K562 (cell line): ENCODE measurements around the gene BRCC3. TPM values are rescaled to one million over a fixed set of nuclear protein-coding genes. Genes with fewer than 3 reads are reported as not detected.

Source experiments
- ARID1B ChIP-seq: fragments of 450-650 bp; IDR thresholded peaks from 2 replicates; pipeline ENCODE4 v1.6.1; 2016; ENCODE audit warnings: antibody characterized with exemption, mild to moderate bottlenecking, inconsistent platforms
- BCOR ChIP-seq: fragments of 450-650 bp; IDR thresholded peaks from 2 replicates; pipeline ENCODE4 v1.6.1; 2016
- DPF2 ChIP-seq: fragments of 450-650 bp; IDR thresholded peaks from 2 replicates; pipeline ENCODE4 v1.6.1; 2016
- ELF4 ChIP-seq: fragments of 450-650 bp; formaldehyde crosslinking; IDR thresholded peaks from 2 replicates; pipeline ENCODE4 v1.4.0; 2022; ENCODE audit warnings: missing genetic modification characterization
- HMBOX1 ChIP-seq: sonication (generic); IDR thresholded peaks from 2 replicates; pipeline ENCODE4 v1.6.1; 2016
- L3MBTL2 ChIP-seq: fragments of 450-650 bp; IDR thresholded peaks from 2 replicates; pipeline ENCODE4 v1.6.1; 2016; ENCODE audit warnings: mild to moderate bottlenecking, moderate library complexity
- NCOR1 ChIP-seq: fragments of 450-650 bp; IDR thresholded peaks from 2 replicates; pipeline ENCODE4 v1.6.1; 2016; ENCODE audit warnings: mild to moderate bottlenecking, moderate library complexity
- PHF20 ChIP-seq: fragments of 450-650 bp; IDR thresholded peaks from 2 replicates; pipeline ENCODE4 v1.6.1; 2018; ENCODE audit not compliant: partially characterized antibody
- PREB ChIP-seq: sonication (generic); formaldehyde crosslinking; IDR thresholded peaks from 2 replicates; pipeline ENCODE4 v1.8.1; 2023; ENCODE audit warnings: mild to moderate bottlenecking, missing genetic modification reagents
- SAFB ChIP-seq: fragments of 200-400 bp; formaldehyde crosslinking; IDR thresholded peaks from 2 replicates; pipeline ENCODE4 v1.6.1; 2017; ENCODE audit warnings: low read depth, low read length, borderline replicate concordance
- ZBTB5 ChIP-seq: fragments of 450-650 bp; IDR thresholded peaks from 2 replicates; pipeline ENCODE4 v1.6.1; 2017; ENCODE audit warnings: antibody characterized with exemption
- ZNF24 ChIP-seq: fragments of 450-650 bp; IDR thresholded peaks from 2 replicates; pipeline ENCODE4 v1.6.1; 2016
- ZNF561 ChIP-seq: fragments of 450-650 bp; formaldehyde crosslinking; conservative IDR thresholded peaks from 2 replicates; pipeline ENCODE4 v1.4.0; 2020; ENCODE audit warnings: mild to moderate bottlenecking, moderate library complexity
- polyA plus RNA-seq, 8 experiments: library from polyadenylated mRNA; depleted of rRNA in 4 of 8; stranded (reverse) in 5 of 8; unstranded in 3 of 8; fragments of >200 nt; fragmentation: Nextera tagmentation in 2 of 8; fragmentation: Illumina TruSeq in 1 of 8; extraction: Ambion mirVana in 2 of 8; extraction: Trizol in 1 of 8; gene quantifications; 2 replicates each; pipeline versions ENCODE4 v1.2.1 to v1.2.3, GENCODE V29; 2011 to 2014; ENCODE audit warnings: inconsistent platforms in 1 of 8, missing spikeins in 1 of 8
- total RNA-seq, 7 experiments: library from RNA; depleted of rRNA in 6 of 7; stranded (reverse); fragments of >200 nt in 6 of 7; fragmentation: Illumina TruSeq in 2 of 7; extraction: Trizol in 2 of 7; gene quantifications; 2 replicates each; pipeline versions ENCODE4 v1.2.1 to v1.2.3, GENCODE V29; 2011 to 2021; ENCODE audit warnings: low replicate concordance in 1 of 7
- TF ChIP-seq, protein P1 (sequence below): fragments of 150-350 bp; IDR thresholded peaks from 2 replicates; pipeline ENCODE4 v1.6.1; 2014; ENCODE audit warnings: low read depth, mild to moderate bottlenecking, low read length, borderline replicate concordance
- TF ChIP-seq, protein P2 (sequence below): sonication (generic); formaldehyde crosslinking; IDR thresholded peaks from 2 replicates; pipeline ENCODE4 v1.4.0; 2020; ENCODE audit warnings: mild to moderate bottlenecking, missing genetic modification reagents
- TF ChIP-seq, protein P3 (sequence below): sonication (generic); formaldehyde crosslinking; IDR thresholded peaks from 2 replicates; pipeline ENCODE4 v1.8.1; 2023; ENCODE audit warnings: mild to moderate bottlenecking, missing genetic modification reagents
- TF ChIP-seq, protein P4 (sequence below), 2 experiments: fragments of 250-450 bp in 1 of 2; fragments of 450-650 bp in 1 of 2; sonication (Bioruptor Pico) in 1 of 2; IDR thresholded peaks; 2 replicates each; pipeline versions ENCODE4 v1.6.1 to v1.8.0; 2016 to 2021; ENCODE audit warnings: mild to moderate bottlenecking in 2 of 2, moderate library complexity in 2 of 2, missing compliant biosample characterization in 1 of 2, missing genetic modification characterization in 1 of 2

BRCC3 gene
- total and polyA plus RNA-seq, 9 of the 15 experiments (the other 6 are each of a cell fraction or from before 2014, with no cell fraction given): 9.6 to 44.8 (median 26.7) TPM

- TF ChIP-seq, protein P1, sequence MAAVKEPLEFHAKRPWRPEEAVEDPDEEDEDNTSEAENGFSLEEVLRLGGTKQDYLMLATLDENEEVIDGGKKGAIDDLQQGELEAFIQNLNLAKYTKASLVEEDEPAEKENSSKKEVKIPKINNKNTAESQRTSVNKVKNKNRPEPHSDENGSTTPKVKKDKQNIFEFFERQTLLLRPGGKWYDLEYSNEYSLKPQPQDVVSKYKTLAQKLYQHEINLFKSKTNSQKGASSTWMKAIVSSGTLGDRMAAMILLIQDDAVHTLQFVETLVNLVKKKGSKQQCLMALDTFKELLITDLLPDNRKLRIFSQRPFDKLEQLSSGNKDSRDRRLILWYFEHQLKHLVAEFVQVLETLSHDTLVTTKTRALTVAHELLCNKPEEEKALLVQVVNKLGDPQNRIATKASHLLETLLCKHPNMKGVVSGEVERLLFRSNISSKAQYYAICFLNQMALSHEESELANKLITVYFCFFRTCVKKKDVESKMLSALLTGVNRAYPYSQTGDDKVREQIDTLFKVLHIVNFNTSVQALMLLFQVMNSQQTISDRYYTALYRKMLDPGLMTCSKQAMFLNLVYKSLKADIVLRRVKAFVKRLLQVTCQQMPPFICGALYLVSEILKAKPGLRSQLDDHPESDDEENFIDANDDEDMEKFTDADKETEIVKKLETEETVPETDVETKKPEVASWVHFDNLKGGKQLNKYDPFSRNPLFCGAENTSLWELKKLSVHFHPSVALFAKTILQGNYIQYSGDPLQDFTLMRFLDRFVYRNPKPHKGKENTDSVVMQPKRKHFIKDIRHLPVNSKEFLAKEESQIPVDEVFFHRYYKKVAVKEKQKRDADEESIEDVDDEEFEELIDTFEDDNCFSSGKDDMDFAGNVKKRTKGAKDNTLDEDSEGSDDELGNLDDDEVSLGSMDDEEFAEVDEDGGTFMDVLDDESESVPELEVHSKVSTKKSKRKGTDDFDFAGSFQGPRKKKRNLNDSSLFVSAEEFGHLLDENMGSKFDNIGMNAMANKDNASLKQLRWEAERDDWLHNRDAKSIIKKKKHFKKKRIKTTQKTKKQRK: no peak
- TF ChIP-seq, protein P2, sequence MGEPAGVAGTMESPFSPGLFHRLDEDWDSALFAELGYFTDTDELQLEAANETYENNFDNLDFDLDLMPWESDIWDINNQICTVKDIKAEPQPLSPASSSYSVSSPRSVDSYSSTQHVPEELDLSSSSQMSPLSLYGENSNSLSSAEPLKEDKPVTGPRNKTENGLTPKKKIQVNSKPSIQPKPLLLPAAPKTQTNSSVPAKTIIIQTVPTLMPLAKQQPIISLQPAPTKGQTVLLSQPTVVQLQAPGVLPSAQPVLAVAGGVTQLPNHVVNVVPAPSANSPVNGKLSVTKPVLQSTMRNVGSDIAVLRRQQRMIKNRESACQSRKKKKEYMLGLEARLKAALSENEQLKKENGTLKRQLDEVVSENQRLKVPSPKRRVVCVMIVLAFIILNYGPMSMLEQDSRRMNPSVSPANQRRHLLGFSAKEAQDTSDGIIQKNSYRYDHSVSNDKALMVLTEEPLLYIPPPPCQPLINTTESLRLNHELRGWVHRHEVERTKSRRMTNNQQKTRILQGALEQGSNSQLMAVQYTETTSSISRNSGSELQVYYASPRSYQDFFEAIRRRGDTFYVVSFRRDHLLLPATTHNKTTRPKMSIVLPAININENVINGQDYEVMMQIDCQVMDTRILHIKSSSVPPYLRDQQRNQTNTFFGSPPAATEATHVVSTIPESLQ (CRISPR knock-in tag): no peak
- TF ChIP-seq ZNF561 (CRISPR knock-in tag): no peak
- no peak for TF ChIP-seq HMBOX1
- no peak for TF ChIP-seq L3MBTL2
- TF ChIP-seq DPF2: peak; percentile 65
- TF ChIP-seq SAFB: no peak
- no peak for TF ChIP-seq PHF20
- TF ChIP-seq NCOR1: 0 out of 2 replicates have a peak, but pooled peaks have one; percentile 11
- TF ChIP-seq, protein P3, sequence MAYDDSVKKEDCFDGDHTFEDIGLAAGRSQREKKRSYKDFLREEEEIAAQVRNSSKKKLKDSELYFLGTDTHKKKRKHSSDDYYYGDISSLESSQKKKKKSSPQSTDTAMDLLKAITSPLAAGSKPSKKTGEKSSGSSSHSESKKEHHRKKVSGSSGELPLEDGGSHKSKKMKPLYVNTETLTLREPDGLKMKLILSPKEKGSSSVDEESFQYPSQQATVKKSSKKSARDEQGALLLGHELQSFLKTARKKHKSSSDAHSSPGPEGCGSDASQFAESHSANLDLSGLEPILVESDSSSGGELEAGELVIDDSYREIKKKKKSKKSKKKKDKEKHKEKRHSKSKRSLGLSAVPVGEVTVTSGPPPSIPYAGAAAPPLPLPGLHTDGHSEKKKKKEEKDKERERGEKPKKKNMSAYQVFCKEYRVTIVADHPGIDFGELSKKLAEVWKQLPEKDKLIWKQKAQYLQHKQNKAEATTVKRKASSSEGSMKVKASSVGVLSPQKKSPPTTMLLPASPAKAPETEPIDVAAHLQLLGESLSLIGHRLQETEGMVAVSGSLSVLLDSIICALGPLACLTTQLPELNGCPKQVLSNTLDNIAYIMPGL (CRISPR knock-in tag): no peak
- TF ChIP-seq ZNF24: no peak
- TF ChIP-seq ARID1B: peak; percentile 31
- no peak for TF ChIP-seq ZBTB5
- TF ChIP-seq BCOR: no peak
- no peak for TF ChIP-seq ELF4 (CRISPR knock-in tag)
- TF ChIP-seq, protein P4, sequence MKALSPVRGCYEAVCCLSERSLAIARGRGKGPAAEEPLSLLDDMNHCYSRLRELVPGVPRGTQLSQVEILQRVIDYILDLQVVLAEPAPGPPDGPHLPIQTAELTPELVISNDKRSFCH (CRISPR knock-in tag; IDR thresholded peaks at IDR 0.05): no peak
- TF ChIP-seq, protein P4 (tag; IDR thresholded peaks at IDR 0.05): no peak
- no peak for TF ChIP-seq PREB (CRISPR knock-in tag)
Observed at GRCh38 chrX:155026420-155026726, 44.9 kb upstream of the BRCC3 start (continued).
